WTC11 (cell line): ENCODE results near the gene TRIM69.
"Not testable (repeated sequence)": the region's sequence is repeated elsewhere in the genome, so short reads cannot be mapped to it uniquely, and the experiment has no call there.

Source experiments
- FOXK1 ChIP-seq: sonication (generic); formaldehyde crosslinking; IDR thresholded peaks from 2 replicates; pipeline ENCODE4 v1.8.0; 2022; ENCODE audit warnings: mild to moderate bottlenecking, moderate library complexity, missing genetic modification reagents
- IRF2 ChIP-seq: sonication (generic); formaldehyde crosslinking; IDR thresholded peaks from 2 replicates; pipeline ENCODE4 v1.8.0; 2022; ENCODE audit warnings: low read depth, missing genetic modification reagents, borderline replicate concordance
- NR3C1 ChIP-seq: sonication (generic); formaldehyde crosslinking; conservative IDR thresholded peaks from 2 replicates; pipeline ENCODE4 v1.8.1; 2023; ENCODE audit warnings: low read depth, mild to moderate bottlenecking, missing genetic modification reagents
- ZBTB21 ChIP-seq: sonication (generic); formaldehyde crosslinking; IDR thresholded peaks from 2 replicates; pipeline ENCODE4 v1.8.1; 2023; ENCODE audit warnings: mild to moderate bottlenecking, missing genetic modification reagents, borderline replicate concordance
- ZNF263 ChIP-seq: sonication (generic); formaldehyde crosslinking; IDR thresholded peaks from 2 replicates; pipeline ENCODE4 v1.8.1; 2022; ENCODE audit warnings: low read depth, mild to moderate bottlenecking, moderate library complexity, missing genetic modification reagents
- ZNF317 ChIP-seq: sonication (generic); formaldehyde crosslinking; IDR thresholded peaks from 2 replicates; pipeline ENCODE4 v1.8.1; 2023; ENCODE audit warnings: low read depth, mild to moderate bottlenecking, moderate library complexity, missing genetic modification reagents, borderline replicate concordance
- TF ChIP-seq, protein P1 (sequence below): sonication (generic); formaldehyde crosslinking; IDR thresholded peaks from 2 replicates; pipeline ENCODE4 v1.8.0; 2022; ENCODE audit warnings: mild to moderate bottlenecking, missing genetic modification reagents
- TF ChIP-seq, protein P2 (sequence below): fragments of 200-600 bp; IDR thresholded peaks from 2 replicates; pipeline ENCODE4 v1.8.0; 2022; ENCODE audit warnings: antibody characterized with exemption
- TF ChIP-seq, protein P3 (sequence below): sonication (generic); formaldehyde crosslinking; IDR thresholded peaks from 2 replicates; pipeline ENCODE4 v1.8.0; 2022; ENCODE audit warnings: mild to moderate bottlenecking, missing genetic modification reagents
- TF ChIP-seq, protein P4 (sequence below): sonication (generic); formaldehyde crosslinking; IDR thresholded peaks from 2 replicates; pipeline ENCODE4 v1.8.1; 2023; ENCODE audit warnings: mild to moderate bottlenecking, missing genetic modification reagents
- TF ChIP-seq, protein P5 (sequence below): sonication (generic); formaldehyde crosslinking; IDR thresholded peaks from 2 replicates; pipeline ENCODE4 v1.8.1; 2023; ENCODE audit warnings: mild to moderate bottlenecking, missing genetic modification reagents, moderate library complexity
- TF ChIP-seq, protein P6 (sequence below): fragments of 250-450 bp; sonication (Bioruptor Pico); IDR thresholded peaks from 2 replicates; pipeline ENCODE4 v1.9.0; 2021; ENCODE audit warnings: mild to moderate bottlenecking

DNA sequence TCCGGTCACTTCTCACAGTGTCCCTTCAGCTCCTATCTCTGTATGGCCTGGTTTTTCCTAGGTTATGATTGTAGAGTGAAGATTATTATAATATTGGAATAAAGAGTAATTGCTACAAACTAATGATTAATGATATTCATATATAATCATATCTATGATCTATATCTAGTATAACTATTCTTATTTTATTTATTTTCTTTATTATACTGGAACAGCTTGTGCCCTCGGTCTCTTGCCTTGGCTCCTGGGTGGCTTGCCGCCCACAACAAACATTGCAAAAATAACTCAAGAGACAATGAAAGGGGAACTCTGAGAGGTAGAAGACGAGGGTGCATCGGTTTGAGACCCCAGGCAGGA, 48.6 kb downstream of the TRIM69 start:
- TF ChIP-seq, protein P1, sequence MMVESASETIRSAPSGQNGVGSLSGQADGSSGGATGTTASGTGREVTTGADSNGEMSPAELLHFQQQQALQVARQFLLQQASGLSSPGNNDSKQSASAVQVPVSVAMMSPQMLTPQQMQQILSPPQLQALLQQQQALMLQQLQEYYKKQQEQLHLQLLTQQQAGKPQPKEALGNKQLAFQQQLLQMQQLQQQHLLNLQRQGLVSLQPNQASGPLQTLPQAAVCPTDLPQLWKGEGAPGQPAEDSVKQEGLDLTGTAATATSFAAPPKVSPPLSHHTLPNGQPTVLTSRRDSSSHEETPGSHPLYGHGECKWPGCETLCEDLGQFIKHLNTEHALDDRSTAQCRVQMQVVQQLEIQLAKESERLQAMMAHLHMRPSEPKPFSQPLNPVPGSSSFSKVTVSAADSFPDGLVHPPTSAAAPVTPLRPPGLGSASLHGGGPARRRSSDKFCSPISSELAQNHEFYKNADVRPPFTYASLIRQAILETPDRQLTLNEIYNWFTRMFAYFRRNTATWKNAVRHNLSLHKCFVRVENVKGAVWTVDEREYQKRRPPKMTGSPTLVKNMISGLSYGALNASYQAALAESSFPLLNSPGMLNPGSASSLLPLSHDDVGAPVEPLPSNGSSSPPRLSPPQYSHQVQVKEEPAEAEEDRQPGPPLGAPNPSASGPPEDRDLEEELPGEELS (CRISPR knock-in tag): not testable (repeated sequence)
- TF ChIP-seq, protein P2, sequence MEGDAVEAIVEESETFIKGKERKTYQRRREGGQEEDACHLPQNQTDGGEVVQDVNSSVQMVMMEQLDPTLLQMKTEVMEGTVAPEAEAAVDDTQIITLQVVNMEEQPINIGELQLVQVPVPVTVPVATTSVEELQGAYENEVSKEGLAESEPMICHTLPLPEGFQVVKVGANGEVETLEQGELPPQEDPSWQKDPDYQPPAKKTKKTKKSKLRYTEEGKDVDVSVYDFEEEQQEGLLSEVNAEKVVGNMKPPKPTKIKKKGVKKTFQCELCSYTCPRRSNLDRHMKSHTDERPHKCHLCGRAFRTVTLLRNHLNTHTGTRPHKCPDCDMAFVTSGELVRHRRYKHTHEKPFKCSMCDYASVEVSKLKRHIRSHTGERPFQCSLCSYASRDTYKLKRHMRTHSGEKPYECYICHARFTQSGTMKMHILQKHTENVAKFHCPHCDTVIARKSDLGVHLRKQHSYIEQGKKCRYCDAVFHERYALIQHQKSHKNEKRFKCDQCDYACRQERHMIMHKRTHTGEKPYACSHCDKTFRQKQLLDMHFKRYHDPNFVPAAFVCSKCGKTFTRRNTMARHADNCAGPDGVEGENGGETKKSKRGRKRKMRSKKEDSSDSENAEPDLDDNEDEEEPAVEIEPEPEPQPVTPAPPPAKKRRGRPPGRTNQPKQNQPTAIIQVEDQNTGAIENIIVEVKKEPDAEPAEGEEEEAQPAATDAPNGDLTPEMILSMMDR: not testable (repeated sequence)
- not testable (repeated sequence) for TF ChIP-seq FOXK1 (CRISPR knock-in tag); ZBTB21 (CRISPR knock-in tag); ZNF317 (CRISPR knock-in tag); ZNF263 (CRISPR knock-in tag); IRF2 (CRISPR knock-in tag); NR3C1
- TF ChIP-seq, protein P3, sequence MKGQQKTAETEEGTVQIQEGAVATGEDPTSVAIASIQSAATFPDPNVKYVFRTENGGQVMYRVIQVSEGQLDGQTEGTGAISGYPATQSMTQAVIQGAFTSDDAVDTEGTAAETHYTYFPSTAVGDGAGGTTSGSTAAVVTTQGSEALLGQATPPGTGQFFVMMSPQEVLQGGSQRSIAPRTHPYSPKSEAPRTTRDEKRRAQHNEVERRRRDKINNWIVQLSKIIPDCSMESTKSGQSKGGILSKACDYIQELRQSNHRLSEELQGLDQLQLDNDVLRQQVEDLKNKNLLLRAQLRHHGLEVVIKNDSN (CRISPR knock-in tag): not testable (repeated sequence)
- TF ChIP-seq, protein P4, sequence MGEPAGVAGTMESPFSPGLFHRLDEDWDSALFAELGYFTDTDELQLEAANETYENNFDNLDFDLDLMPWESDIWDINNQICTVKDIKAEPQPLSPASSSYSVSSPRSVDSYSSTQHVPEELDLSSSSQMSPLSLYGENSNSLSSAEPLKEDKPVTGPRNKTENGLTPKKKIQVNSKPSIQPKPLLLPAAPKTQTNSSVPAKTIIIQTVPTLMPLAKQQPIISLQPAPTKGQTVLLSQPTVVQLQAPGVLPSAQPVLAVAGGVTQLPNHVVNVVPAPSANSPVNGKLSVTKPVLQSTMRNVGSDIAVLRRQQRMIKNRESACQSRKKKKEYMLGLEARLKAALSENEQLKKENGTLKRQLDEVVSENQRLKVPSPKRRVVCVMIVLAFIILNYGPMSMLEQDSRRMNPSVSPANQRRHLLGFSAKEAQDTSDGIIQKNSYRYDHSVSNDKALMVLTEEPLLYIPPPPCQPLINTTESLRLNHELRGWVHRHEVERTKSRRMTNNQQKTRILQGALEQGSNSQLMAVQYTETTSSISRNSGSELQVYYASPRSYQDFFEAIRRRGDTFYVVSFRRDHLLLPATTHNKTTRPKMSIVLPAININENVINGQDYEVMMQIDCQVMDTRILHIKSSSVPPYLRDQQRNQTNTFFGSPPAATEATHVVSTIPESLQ (CRISPR knock-in tag): not testable (repeated sequence)
- TF ChIP-seq, protein P5, sequence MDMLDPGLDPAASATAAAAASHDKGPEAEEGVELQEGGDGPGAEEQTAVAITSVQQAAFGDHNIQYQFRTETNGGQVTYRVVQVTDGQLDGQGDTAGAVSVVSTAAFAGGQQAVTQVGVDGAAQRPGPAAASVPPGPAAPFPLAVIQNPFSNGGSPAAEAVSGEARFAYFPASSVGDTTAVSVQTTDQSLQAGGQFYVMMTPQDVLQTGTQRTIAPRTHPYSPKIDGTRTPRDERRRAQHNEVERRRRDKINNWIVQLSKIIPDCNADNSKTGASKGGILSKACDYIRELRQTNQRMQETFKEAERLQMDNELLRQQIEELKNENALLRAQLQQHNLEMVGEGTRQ (CRISPR knock-in tag): not testable (repeated sequence)
- TF ChIP-seq, protein P6, sequence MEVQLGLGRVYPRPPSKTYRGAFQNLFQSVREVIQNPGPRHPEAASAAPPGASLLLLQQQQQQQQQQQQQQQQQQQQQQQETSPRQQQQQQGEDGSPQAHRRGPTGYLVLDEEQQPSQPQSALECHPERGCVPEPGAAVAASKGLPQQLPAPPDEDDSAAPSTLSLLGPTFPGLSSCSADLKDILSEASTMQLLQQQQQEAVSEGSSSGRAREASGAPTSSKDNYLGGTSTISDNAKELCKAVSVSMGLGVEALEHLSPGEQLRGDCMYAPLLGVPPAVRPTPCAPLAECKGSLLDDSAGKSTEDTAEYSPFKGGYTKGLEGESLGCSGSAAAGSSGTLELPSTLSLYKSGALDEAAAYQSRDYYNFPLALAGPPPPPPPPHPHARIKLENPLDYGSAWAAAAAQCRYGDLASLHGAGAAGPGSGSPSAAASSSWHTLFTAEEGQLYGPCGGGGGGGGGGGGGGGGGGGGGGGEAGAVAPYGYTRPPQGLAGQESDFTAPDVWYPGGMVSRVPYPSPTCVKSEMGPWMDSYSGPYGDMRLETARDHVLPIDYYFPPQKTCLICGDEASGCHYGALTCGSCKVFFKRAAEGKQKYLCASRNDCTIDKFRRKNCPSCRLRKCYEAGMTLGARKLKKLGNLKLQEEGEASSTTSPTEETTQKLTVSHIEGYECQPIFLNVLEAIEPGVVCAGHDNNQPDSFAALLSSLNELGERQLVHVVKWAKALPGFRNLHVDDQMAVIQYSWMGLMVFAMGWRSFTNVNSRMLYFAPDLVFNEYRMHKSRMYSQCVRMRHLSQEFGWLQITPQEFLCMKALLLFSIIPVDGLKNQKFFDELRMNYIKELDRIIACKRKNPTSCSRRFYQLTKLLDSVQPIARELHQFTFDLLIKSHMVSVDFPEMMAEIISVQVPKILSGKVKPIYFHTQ: not testable (repeated sequence)
